Ecto neural progenitor cell (in vitro differentiated cells): ENCODE data around the gene GLYR1.
"Not testable (repeated sequence)": the region's sequence is repeated elsewhere in the genome, so short reads cannot be mapped to it uniquely, and the experiment has no call there.

Experiments used
- DNase-seq: peaks from one replicate; pipeline ENCODE4 v3.0.0-alpha.2; 2018; ENCODE audit warnings: low spot score

GLYR1 gene

GRCh38 chr16:4787627-4788482 is 59.2 kb downstream of the GLYR1 start, which contains the start of gene SEPTIN12:
TSS of gene SEPTIN12 (minus strand) at chr16:4788345. CDS start at chr16:4787645, 700 bp downstream.
- DNase-seq = no peak

GRCh38 chr16:4787068-4787467 is 60.0 kb downstream of the GLYR1 start:
- no peak for DNase-seq

- no peak for DNase-seq
Observed at GRCh38 chr16:4785758-4786433, 61.2 kb downstream of the GLYR1 start.

- not testable (repeated sequence) for DNase-seq
Observed at GRCh38 chr16:4784444-4784987, 62.6 kb downstream of the GLYR1 start.

GRCh38 chr16:4783951-4784336 is 63.1 kb downstream of the GLYR1 start:
- DNase-seq = no peak

- DNase-seq = no peak
Observed at GRCh38 chr16:4783251-4783950, 63.7 kb downstream of the GLYR1 start.

GRCh38 chr16:4780235-4780634 is 66.9 kb downstream of the GLYR1 start:
- no peak for DNase-seq

- DNase-seq = no peak
Observed at GRCh38 chr16:4778050-4778392, 69.1 kb downstream of the GLYR1 start.

- DNase-seq = no peak
Observed at GRCh38 chr16:4777339-4778049, 69.6 kb downstream of the GLYR1 start.

- DNase-seq = no peak
Observed at GRCh38 chr16:4776141-4776705, 70.9 kb downstream of the GLYR1 start.

- no peak for DNase-seq
Observed at GRCh38 chr16:4775005-4775404, 72.1 kb downstream of the GLYR1 start.

- no peak for DNase-seq
Observed at GRCh38 chr16:4772351-4772750, 74.7 kb downstream of the GLYR1 start.

- no peak for DNase-seq
Observed at GRCh38 chr16:4771646-4772045, 75.4 kb downstream of the GLYR1 start.

- DNase-seq = no peak
Observed at GRCh38 chr16:4769306-4769638, 77.8 kb downstream of the GLYR1 start.

- DNase-seq = peak; percentile 97
Observed at GRCh38 chr16:4768549-4769305, 78.4 kb downstream of the GLYR1 start.

- DNase-seq = no peak
Observed at GRCh38 chr16:4767872-4768548, 79.1 kb downstream of the GLYR1 start.

GRCh38 chr16:4766875-4767628 is 80.0 kb downstream of the GLYR1 start, which contains the start of gene ZNF500:
TSS of gene ZNF500 (minus strand) at chr16:4767162. CDS start at chr16:4765978, 1,184 bp downstream.
- DNase-seq = peak; percentile 99

- no peak for DNase-seq
Observed at GRCh38 chr16:4765511-4766474, 81.3 kb downstream of the GLYR1 start.
